HPDE6-E6E7 (cell line): ENCODE measurements around the gene MUC6.

Experiments
- DNase-seq: peaks from one replicate; pipeline ENCODE4 v3.0.0; 2011; ENCODE audit warnings: missing footprints; ENCODE audit errors: extremely low spot score

Gene MUC6

GRCh38 chr11:1073261-1073724 lies 36.8 kb upstream of the MUC6 start:
- DNase-seq, result no peak

- no peak for DNase-seq
Observed at GRCh38 chr11:1072821-1073231, 36.3 kb upstream of the MUC6 start.

GRCh38 chr11:1072116-1072820 lies 35.8 kb upstream of the MUC6 start:
- DNase-seq, result no peak

DNA sequence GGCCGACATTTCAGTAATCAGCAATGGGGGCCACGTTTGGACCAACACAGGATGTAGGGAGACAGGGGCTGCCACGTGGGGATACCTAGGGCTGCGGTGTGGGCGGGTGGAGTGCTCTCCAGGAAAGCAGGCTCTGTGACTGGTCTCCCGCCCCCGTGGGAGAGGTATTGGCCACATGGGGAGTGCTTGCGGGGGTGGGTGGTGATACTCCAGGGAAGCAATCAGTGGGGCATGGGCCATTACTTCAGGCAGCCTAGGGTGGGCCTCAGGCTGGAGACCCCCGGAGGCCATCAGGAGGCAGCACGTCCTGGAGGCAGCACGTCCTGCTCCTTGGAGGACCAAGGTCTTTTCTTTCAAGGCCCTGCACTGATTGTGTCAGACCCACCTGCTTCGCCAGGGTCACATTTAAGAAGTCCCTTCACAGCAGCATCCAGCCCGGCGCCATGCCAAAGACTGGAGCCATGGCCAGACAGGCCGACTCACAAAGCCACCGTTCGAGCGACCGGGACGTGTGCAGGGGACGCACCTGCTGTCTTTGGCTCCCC lies 35.1 kb upstream of the MUC6 start:
- no peak for DNase-seq

DNA sequence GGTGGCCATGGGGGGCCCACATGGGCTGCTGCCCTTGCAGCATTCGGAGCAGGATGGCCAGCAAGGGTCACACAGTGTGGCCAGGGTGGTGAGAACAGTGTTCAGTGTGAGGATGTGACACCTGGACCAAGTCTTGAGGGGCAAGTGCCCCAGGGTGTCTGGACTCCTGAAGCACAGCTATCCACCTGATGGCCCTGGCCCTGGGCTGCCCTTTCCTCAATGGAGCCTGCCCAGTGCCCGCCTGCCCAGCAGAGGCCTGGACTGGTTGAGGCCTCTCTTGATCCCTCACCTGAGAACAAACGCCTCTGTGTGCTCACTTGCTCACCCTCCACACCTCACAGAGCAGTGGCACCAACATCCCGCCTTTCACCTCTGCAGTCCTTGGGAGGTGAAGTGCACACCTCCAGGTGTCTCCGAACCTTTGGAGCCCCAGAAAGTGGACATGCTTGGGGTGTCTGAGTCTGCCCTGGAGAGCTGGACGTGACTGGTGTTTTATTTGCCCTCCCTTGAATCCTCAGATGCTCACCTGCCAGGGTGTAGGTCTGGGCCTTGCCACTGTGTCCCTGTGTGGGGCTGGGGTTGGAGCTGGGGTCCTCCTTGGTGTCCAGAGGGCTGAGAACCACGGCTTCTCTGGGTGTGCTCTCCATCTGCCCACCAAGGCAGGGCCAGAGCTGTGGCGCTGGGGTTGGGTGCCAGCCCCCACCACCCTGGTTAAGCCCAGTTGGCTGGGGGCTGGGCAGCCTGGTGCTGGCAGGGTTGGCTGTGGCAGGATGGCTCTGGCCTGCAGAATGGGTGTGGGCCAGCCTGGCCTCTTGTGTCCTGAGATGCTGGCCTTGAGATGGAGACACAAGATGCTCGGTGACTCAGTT lies 34.3 kb upstream of the MUC6 start:
- DNase-seq, result no peak

GRCh38 chr11:1069740-1070139 lies 33.2 kb upstream of the MUC6 start:
- no peak for DNase-seq

DNA sequence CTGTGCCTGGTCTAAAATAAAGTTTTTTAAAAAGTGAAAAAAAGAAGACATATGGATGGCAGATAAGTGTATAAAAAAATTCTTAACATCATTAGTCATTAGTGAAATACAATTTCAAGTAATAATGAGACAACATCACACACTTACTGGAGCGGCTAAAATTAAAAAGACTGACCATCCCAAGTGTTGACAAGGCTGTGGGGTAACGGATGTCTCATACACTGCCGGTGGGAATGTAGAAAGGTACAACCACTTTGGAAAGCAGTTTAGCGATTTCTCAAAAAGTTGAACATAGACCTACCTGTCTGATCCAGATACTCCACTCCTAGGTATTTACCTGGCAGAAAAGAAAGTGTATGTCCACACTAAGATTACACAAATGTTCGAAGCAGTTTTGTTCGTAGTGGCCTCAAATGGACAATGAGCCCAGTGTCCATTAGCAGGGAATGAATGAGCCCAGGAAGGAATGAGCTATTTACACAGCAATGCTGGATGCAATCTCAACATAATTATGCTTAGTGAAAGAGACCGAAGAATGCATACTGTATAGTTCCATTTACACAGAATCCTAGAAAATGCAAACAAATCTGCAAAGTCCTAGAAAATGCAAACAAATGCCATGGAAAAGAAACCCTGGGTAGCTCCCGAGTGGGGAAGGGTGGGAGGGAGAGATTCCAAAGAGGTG lies 31.4 kb upstream of the MUC6 start:
- DNase-seq, result no peak

- no peak for DNase-seq
Observed at GRCh38 chr11:1064167-1064566, 27.6 kb upstream of the MUC6 start.

GRCh38 chr11:1062075-1062820 lies 25.7 kb upstream of the MUC6 start:
- DNase-seq, result no peak

DNA sequence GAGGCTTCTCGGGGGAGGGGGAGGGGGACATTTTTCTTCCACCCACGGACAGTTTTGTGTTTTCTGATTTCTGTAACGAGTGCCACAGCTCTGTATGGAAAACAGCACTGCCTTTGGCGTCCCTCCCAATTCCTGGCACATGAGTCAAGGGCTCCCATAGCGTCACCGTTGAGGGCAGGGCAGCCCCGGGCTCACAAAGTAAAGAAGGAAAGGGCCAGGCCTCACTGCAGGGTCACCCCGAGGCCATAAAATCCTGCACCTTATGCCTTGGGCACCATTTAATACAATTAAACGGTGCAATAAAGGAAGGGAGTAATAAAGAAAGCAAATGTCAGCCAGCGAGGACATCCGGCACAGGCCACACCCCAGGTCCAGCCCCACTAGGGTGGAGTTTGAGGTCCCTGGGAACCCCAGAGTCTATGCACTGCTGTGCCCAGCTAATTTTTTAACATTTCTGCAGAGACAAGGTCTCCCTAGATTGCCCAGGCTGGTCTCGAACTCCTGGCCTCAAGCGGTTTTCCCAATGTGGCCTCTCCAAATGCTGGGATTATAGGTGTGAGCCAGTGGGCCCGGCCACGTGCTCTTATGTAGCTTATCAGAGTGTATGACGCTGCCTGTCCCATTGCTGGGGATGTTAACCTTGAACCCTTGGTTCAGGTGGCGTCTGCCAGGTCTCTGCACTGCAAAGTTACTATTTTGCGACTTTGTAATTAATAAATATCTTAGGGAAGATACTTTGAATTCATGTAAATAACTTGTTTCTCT lies 24.5 kb upstream of the MUC6 start:
- peak; percentile 62 for DNase-seq

- DNase-seq, result no peak
Observed at GRCh38 chr11:1060410-1060809, 23.9 kb upstream of the MUC6 start.

GRCh38 chr11:1059759-1060158 lies 23.2 kb upstream of the MUC6 start:
- no peak for DNase-seq

DNA sequence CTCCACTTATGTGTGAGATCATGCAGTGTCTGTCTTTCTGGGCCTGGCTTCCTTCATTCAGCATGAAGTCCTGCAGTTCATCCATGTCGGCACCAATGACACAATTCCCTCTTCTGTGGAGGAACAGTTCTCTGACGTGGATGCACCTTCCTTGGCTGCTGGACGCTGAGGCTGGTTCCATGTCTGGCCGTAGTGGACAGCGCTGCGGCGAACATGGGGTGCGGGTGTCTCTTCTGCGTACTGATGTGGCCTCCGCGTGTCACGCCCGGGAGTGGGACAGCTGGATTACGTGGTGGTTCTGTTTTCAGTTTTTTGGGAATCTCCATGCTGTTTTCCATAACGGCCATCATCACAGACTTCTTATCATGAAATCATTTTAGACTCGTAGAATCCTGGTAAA lies 21.3 kb upstream of the MUC6 start:
- DNase-seq, result no peak

DNA sequence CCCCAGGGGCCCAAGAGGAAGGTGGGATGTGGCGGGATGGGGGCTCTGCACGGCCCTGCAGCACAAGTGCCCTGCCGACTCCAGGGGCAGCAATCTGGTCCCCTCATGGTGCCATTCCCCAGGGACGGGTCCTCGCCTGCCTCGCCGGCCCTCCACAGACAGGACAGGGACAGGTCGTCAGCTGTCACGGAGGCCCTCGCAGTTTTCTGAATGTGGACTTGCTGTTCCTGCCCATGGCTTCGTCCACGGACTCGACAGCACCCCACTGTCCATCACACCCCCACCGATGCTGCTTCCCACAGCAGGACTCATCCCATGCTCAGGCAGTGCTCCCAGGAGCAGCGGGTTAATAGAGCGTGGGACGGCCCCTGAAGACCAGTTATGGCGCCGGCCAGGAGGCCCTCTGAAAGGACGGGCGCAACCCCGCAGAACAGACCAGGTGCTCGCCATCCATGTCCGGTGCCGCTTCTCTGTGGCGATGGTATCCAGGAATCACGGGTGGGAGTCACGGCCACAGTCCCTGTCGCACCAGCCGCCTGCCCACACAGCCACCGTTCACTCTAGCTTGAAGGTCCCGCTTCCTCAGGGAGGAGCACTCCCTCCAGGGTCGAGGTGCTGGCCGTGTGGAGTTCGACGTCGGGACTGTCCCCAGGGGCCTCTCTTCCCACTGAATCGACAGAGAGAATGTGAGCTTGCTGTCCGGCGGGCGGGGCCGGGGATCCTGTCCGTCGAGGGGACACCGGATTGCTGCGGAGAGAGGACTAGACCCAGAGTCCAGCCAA lies 19.7 kb upstream of the MUC6 start:
- no peak for DNase-seq

- DNase-seq, result no peak
Observed at GRCh38 chr11:1055109-1055703, 18.7 kb upstream of the MUC6 start.

DNA sequence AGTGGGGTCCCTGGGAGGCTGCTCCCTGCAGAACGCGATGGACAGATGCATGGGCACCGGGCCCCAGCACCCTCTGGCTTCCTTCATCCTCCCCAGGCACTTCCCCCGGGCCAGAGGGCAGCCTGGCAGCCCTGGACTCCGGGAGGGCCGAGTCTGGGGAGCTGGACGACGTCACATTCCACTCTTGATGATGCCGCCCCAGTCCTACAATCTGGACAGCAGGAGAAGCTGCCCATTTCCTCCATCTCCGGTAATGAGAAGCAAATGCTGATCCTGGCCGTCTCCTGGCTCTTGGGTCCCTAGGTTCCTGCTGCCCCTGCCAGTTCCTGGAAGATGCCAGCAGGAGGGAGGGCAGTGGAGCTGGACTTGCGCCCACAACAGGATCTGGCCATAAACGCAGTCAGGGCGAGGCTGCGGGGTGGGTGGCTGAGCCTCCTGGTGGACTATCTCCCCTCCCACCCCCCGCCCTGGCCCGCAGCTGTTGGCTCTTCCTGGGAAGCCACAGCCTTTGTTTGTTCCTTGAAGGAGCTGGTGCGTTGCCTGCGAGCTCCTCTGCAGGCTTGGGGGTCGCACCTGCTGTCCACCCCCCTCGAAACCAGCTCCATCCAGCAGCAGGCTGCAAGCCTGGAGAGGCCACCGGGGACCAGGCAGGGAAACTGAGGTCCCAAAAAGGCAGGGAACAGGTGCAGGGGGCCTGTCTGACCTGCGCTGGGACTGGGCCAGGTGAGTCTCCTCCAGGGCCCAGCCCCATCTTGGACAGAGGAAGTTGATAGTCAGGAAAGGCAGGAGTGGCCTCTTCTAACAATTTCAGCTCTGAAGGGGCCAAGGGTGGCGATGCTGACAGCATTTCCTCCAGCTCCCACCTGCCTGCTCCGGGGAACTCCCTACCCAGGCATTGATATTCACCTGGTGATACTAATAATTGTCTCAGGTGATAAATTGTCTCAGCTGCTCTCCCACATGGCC lies 17.9 kb upstream of the MUC6 start:
- DNase-seq, result no peak

GRCh38 chr11:1053121-1053901 lies 16.8 kb upstream of the MUC6 start:
- DNase-seq, result no peak
